Rectal smooth muscle tissue (tissue), 1 donor: ENCODE measurements around the gene THADA.
"Not testable (repeated sequence)": the region's sequence is repeated elsewhere in the genome, so short reads cannot be mapped to it uniquely, and the experiment has no call there.

ENCODE experiments used
- H3K27ac ChIP-seq: one replicate; pipeline ENCODE4 v1.7.0; 2013; ENCODE audit warnings: low read depth, low read length, inconsistent platforms
- H3K27me3 ChIP-seq: one replicate; pipeline ENCODE4 v1.7.0; 2013; ENCODE audit warnings: low read length; ENCODE audit not compliant: control insufficient read depth, insufficient read depth
- H3K36me3 ChIP-seq: one replicate; pipeline ENCODE4 v1.7.0; 2013; ENCODE audit warnings: low read length; ENCODE audit not compliant: control insufficient read depth, insufficient read depth
- H3K4me1 ChIP-seq: one replicate; pipeline ENCODE4 v1.7.0; 2013; ENCODE audit warnings: low read length; ENCODE audit not compliant: control insufficient read depth, insufficient read depth
- H3K4me3 ChIP-seq: one replicate; pipeline ENCODE4 v1.7.0; 2013; ENCODE audit warnings: low read length
- H3K9ac ChIP-seq: one replicate; pipeline ENCODE4 v1.7.0; 2013; ENCODE audit warnings: low read length

THADA gene

GRCh38 chr2:43551990-43552389, 43.8 kb downstream of the THADA start:
- Histone ChIP-seq H3K4me1 (no peaks in the 10 kb centered on the region), H3K9ac (no peak overlapping the region), H3K36me3 (no peaks in the 10 kb centered on the region), H3K27me3 (no peaks in the 10 kb centered on the region), H3K4me3 (no peak overlapping the region), H3K27ac (no peak overlapping the region)

- not testable (repeated sequence) for H3K27ac ChIP-seq, H3K9ac ChIP-seq, H3K27me3 ChIP-seq, H3K4me1 ChIP-seq, H3K4me3 ChIP-seq, H3K36me3 ChIP-seq
Measured at GRCh38 chr2:43548381-43548780, 47.5 kb downstream of the THADA start.

GRCh38 chr2:43542285-43542933, 53.4 kb downstream of the THADA start:
- no peaks in the 10 kb centered on the region for H3K36me3 ChIP-seq
- H3K9ac ChIP-seq: no peak overlapping the region
- peaks cover 3% of the 10 kb centered on the region for H3K4me1 ChIP-seq
- H3K27ac ChIP-seq: no peak overlapping the region
- H3K27me3 ChIP-seq: no peaks in the 10 kb centered on the region
- H3K4me3 ChIP-seq: no peak overlapping the region

- H3K27me3 ChIP-seq: no peaks in the 10 kb centered on the region
- H3K4me3 ChIP-seq: no peak overlapping the region
- H3K9ac ChIP-seq: no peak overlapping the region
- peaks cover 3% of the 10 kb centered on the region for H3K4me1 ChIP-seq
- H3K27ac ChIP-seq: no peak overlapping the region
- H3K36me3 ChIP-seq: no peaks in the 10 kb centered on the region
Measured at GRCh38 chr2:43541165-43541564, 54.7 kb downstream of the THADA start.

- no peaks in the 10 kb centered on the region for H3K27me3 ChIP-seq
- peak overlapping the region; percentile 20 for H3K27ac ChIP-seq
- H3K4me3 ChIP-seq: no peak overlapping the region
- peaks cover 3% of the 10 kb centered on the region for H3K4me1 ChIP-seq
- H3K9ac ChIP-seq: no peak overlapping the region
- H3K36me3 ChIP-seq: no peaks in the 10 kb centered on the region
Measured at GRCh38 chr2:43540021-43540779, 55.6 kb downstream of the THADA start.

- Histone ChIP-seq H3K9ac (no peak overlapping the region), H3K4me3 (no peak overlapping the region), H3K36me3 (no peaks in the 10 kb centered on the region), H3K4me1 (peaks cover 3% of the 10 kb centered on the region), H3K27me3 (no peaks in the 10 kb centered on the region), H3K27ac (peak overlapping the region; percentile 20)
Measured at GRCh38 chr2:43539436-43539835, 56.4 kb downstream of the THADA start.

- H3K36me3 ChIP-seq: no peaks in the 10 kb centered on the region
- H3K27ac ChIP-seq: peak overlapping the region; percentile 52
- H3K4me1 ChIP-seq: peaks cover 3% of the 10 kb centered on the region
- no peak overlapping the region for H3K4me3 ChIP-seq
- H3K27me3 ChIP-seq: no peaks in the 10 kb centered on the region
- no peak overlapping the region for H3K9ac ChIP-seq
Measured at GRCh38 chr2:43538034-43538670, 57.7 kb downstream of the THADA start.

GRCh38 chr2:43537137-43537536, 58.7 kb downstream of the THADA start:
- H3K9ac ChIP-seq: no peak overlapping the region
- H3K27me3 ChIP-seq: no peaks in the 10 kb centered on the region
- no peak overlapping the region for H3K27ac ChIP-seq
- peaks cover 3% of the 10 kb centered on the region for H3K4me1 ChIP-seq
- no peaks in the 10 kb centered on the region for H3K36me3 ChIP-seq
- no peak overlapping the region for H3K4me3 ChIP-seq

- Histone ChIP-seq H3K9ac (no peak overlapping the region), H3K36me3 (no peaks in the 10 kb centered on the region), H3K4me1 (peaks cover 3% of the 10 kb centered on the region), H3K4me3 (no peak overlapping the region), H3K27ac (no peak overlapping the region), H3K27me3 (no peaks in the 10 kb centered on the region)
Measured at GRCh38 chr2:43534569-43534968, 61.3 kb downstream of the THADA start.

- not testable (repeated sequence) for H3K9ac ChIP-seq, H3K27ac ChIP-seq, H3K4me1 ChIP-seq, H3K36me3 ChIP-seq, H3K4me3 ChIP-seq, H3K27me3 ChIP-seq
Measured at GRCh38 chr2:43532572-43532971, 63.3 kb downstream of the THADA start.

GRCh38 chr2:43531251-43531650, 64.6 kb downstream of the THADA start:
- Histone ChIP-seq H3K4me1 (peaks cover 4% of the 10 kb centered on the region), H3K27me3 (no peaks in the 10 kb centered on the region), H3K27ac (peak overlapping the region; percentile 38), H3K9ac (no peak overlapping the region), H3K36me3 (no peaks in the 10 kb centered on the region), H3K4me3 (no peak overlapping the region)

GRCh38 chr2:43526994-43527393, 68.8 kb downstream of the THADA start:
- no peak overlapping the region for H3K4me3 ChIP-seq
- no peaks in the 10 kb centered on the region for H3K27me3 ChIP-seq
- H3K4me1 ChIP-seq: peaks cover 20% of the 10 kb centered on the region
- peak overlapping the region; percentile 83 for H3K27ac ChIP-seq
- no peaks in the 10 kb centered on the region for H3K36me3 ChIP-seq
- no peak overlapping the region for H3K9ac ChIP-seq
